ENCODE measurements around the gene MORC2. TPM values are rescaled to one million over a fixed set of nuclear protein-coding genes. Genes with fewer than 3 reads are reported as not detected.

The MORC2 gene
- total and polyA plus RNA-seq, 9 of the 15 experiments (the other 6 are each of a cell fraction or from before 2014, with no cell fraction given) = 3.3 to 34.7 (median 16.7) TPM

DNA sequence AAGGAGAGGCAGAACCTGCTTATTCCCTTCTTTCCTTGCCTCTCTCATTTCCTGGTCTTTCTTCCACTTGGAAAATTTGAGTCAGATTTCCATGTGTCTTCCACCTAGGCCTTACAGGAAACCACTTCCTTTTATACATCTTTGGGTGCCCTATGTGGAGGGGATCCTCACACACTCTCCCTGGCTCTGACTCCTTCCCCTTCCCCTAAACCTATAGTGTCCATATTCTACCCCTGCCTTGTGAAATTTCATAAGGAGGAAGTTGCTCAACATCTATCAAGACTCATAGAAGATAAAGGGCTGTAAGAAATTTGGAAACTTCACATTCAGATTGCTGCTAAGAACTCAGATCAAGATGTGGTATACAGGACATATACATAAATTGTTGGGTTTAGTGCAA, 20.9 kb upstream of the MORC2 start:
- CTCF ChIA-PET (ENCODE audit: low intra/inter-chr PET ratio) = no interaction called here
- no peak for ATAC-seq
- Histone ChIP-seq H3K36me3 (ENCODE audit: control insufficient read depth, insufficient read depth, low read length) (no peaks in the 10 kb centered on the region), H3K9me3 (replicated peaks; ENCODE audit: control insufficient read depth, insufficient read depth, low read depth, low read length) (no peaks in the 10 kb centered on the region), H4K20me1 (replicated peaks; ENCODE audit: control insufficient read depth, insufficient read depth, low read length) (no peaks in the 10 kb centered on the region), H3K9me1 (ENCODE audit: control insufficient read depth, insufficient read depth, low read length) (no peaks in the 10 kb centered on the region), H3K79me2 (ENCODE audit: control insufficient read depth, insufficient read depth, low read length) (no peaks in the 10 kb centered on the region), H3K4me2 (ENCODE audit: insufficient read depth, low read length) (no peak overlapping the region), H3K27me3 (ENCODE audit: control insufficient read depth in 2 of 2, insufficient read depth in 2 of 2, low read length in 2 of 2) (no peaks in the 10 kb centered on the region; a peak in 1 of 5 replicates), H3K9ac (ENCODE audit: insufficient read depth in 1 of 2, low read depth in 2 of 2, low read length in 2 of 2) (no peak overlapping the region), H2AFZ (ENCODE audit: low read depth, low read length) (no peak overlapping the region), H3K27ac (ENCODE audit: extremely low read depth, low read depth, low read length) (no peak overlapping the region), H3K4me3 (no peak overlapping the region), H3K4me1 (replicated peaks in 1 of 2; ENCODE audit: control insufficient read depth in 2 of 2, insufficient read depth in 2 of 2, low read length in 2 of 2) (peaks cover 0 to 10% of the 10 kb centered on the region in 2 experiments; a peak in 3 of 5 replicates)
- no peak for TF ChIP-seq NFE2L1 (tag; IDR thresholded peaks at IDR 0.05; ENCODE audit: borderline replicate concordance, low read depth)
- TF ChIP-seq ELF4 (CRISPR knock-in tag; IDR thresholded peaks at IDR 0.05) = no peak
- TF ChIP-seq, protein P1, sequence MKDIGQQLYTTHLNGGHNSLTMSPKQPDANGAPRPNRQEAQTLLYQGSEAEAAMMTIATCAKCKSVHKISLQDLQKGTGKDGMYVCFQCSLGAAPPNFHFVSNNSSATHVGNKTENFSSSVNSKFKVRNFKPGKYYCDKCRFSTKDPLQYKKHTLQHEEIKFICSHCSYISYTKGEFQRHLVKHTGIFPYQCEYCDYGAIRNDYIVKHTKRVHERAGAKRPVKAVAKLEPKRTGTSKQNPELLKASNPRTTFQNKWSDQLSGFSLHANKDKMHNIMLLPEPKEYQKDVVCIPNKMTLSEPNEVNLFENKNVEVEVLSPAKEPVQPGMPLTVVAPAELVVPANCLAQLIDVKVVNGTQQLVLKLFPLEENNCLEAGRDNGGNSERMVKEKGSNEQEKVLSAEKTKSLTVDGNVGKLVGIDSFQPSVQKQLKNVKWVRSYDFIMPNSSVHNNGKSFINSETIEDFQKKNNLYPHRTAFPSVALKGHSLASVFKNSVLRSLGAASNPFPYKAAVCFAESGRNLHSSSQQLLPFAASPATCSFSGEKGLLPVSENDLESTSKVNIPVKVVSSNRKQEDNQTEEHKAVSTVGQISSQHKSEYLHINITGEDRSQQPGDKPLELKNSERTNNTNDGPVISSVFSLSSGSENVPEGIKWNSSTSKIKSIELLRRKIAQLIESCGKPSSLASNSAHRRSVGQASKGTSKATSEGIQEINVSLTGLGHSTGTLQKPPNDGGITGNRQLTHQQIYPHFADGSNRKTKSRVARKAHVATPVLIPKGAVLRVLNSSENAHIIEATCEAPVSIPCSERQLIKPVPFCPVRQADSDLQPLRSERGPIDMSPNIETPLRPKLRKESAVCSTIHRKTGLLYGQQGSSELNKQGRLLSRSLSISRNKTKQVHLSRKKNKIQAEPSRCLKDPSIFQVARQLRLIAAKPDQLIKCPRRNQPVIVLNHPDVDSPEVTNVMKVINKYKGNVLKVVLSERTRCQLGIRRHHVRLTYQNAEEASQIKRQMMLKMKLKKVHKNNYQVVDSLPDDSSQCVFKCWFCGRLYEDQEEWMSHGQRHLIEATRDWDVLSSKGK (CRISPR knock-in tag; IDR thresholded peaks at IDR 0.05) = no peak
- TF ChIP-seq CEBPG (CRISPR knock-in tag; IDR thresholded peaks at IDR 0.05) = no peak
- 0 out of 4 replicates have a peak, but pooled peaks of 1 of the 2 experiments have one; percentile 18 for TF ChIP-seq CEBPG (tag; conservative IDR thresholded peaks at IDR 0.05 in 1 of 2, IDR thresholded peaks at IDR 0.05 in 1 of 2)
- TF ChIP-seq CEBPB (tag; IDR thresholded peaks at IDR 0.05) = peak; percentile 16; the same call in 1 of the 2 replicates
- TF ChIP-seq, protein P2, sequence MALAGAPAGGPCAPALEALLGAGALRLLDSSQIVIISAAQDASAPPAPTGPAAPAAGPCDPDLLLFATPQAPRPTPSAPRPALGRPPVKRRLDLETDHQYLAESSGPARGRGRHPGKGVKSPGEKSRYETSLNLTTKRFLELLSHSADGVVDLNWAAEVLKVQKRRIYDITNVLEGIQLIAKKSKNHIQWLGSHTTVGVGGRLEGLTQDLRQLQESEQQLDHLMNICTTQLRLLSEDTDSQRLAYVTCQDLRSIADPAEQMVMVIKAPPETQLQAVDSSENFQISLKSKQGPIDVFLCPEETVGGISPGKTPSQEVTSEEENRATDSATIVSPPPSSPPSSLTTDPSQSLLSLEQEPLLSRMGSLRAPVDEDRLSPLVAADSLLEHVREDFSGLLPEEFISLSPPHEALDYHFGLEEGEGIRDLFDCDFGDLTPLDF (CRISPR knock-in tag; IDR thresholded peaks at IDR 0.05) = no peak
- no peak for TF ChIP-seq ZSCAN29 (IDR thresholded peaks at IDR 0.05)
- no peak for TF ChIP-seq HMGN3 (IDR thresholded peaks at IDR 0.05; ENCODE audit: borderline replicate concordance, extremely low read depth, insufficient read length, low read depth, low read length)
- no peak for TF ChIP-seq U2AF2 (optimal IDR thresholded peaks at IDR 0.05; ENCODE audit: low read depth, low read length)
- no peak for TF ChIP-seq ATF1 (CRISPR knock-in tag; IDR thresholded peaks at IDR 0.05)
- TF ChIP-seq ATF1 (tag; IDR thresholded peaks at IDR 0.05) = no peak
- in situ Hi-C loops (cut with MboI) = no loop called here
- BruUV-seq (replicated peaks) = no TSS peak
- POLR2A ChIA-PET = no interaction called here
- no peak for DNase-seq (ENCODE audit: extremely low read depth in 1 of 4, low spot score in 3 of 4)
- FAIRE-seq = no peak
- intact Hi-C loops (cut with micrococcal nuclease) = no loop called here

Measured in K562 (cell line).